Nephron progenitor cell (in vitro differentiated cells): ENCODE data around the gene STAG2.

Experiments used
- DNase-seq: peaks from one replicate; pipeline ENCODE4 v3.0.0; 2021
- H3K27ac Mint-ChIP-seq: 2 replicates; pipeline ENCODE4 v1.8.0; 2021; ENCODE audit warnings: mild to moderate bottlenecking, moderate library complexity, mixed read lengths
- H3K27me3 Mint-ChIP-seq: 2 replicates; pipeline ENCODE4 v1.8.0; 2021; ENCODE audit warnings: mild to moderate bottlenecking, low read depth, mixed read lengths; ENCODE audit not compliant: poor library complexity
- H3K36me3 Mint-ChIP-seq: 2 replicates; pipeline ENCODE4 v1.8.0; 2021; ENCODE audit warnings: low read depth, mixed read lengths
- H3K4me1 Mint-ChIP-seq: 2 replicates; pipeline ENCODE4 v1.8.0; 2021; ENCODE audit warnings: mixed read lengths
- H3K4me3 Mint-ChIP-seq: 2 replicates; pipeline ENCODE4 v1.8.0; 2021; ENCODE audit warnings: mild to moderate bottlenecking, moderate library complexity, mixed read lengths
- H3K9me3 Mint-ChIP-seq: 2 replicates; pipeline ENCODE4 v1.8.0; 2021; ENCODE audit warnings: mild to moderate bottlenecking, moderate library complexity, mixed read lengths
- CTCF ChIP-seq: fragments of 200-600 bp; sonication (generic); IDR thresholded peaks from 2 replicates; pipeline ENCODE4 v1.5.0; 2021; ENCODE audit warnings: antibody characterized with exemption

The STAG2 gene

GRCh38 chrX:124010157-124010556, 48.7 kb downstream of the STAG2 start:
- H3K9me3 Mint-ChIP-seq = peaks cover 75% of the 10 kb centered on the region
- no peaks in the 10 kb centered on the region for H3K4me1 Mint-ChIP-seq
- H3K4me3 Mint-ChIP-seq = no peak overlapping the region
- H3K27me3 Mint-ChIP-seq = no peaks in the 10 kb centered on the region
- no peak for TF ChIP-seq CTCF
- DNase-seq = no peak
- H3K36me3 Mint-ChIP-seq = peaks cover 58% of the 10 kb centered on the region
- no peak overlapping the region for H3K27ac Mint-ChIP-seq

GRCh38 chrX:124010566-124010965, 49.1 kb downstream of the STAG2 start:
- peaks cover 75% of the 10 kb centered on the region for H3K9me3 Mint-ChIP-seq
- no peak overlapping the region for H3K27ac Mint-ChIP-seq

GRCh38 chrX:124015721-124016120, 54.2 kb downstream of the STAG2 start:
- peaks cover 44% of the 10 kb centered on the region for H3K9me3 Mint-ChIP-seq
- H3K36me3 Mint-ChIP-seq = peaks cover 13% of the 10 kb centered on the region
- TF ChIP-seq CTCF = no peak
- no peak overlapping the region for H3K4me3 Mint-ChIP-seq
- H3K27ac Mint-ChIP-seq = no peak overlapping the region
- H3K4me1 Mint-ChIP-seq = no peaks in the 10 kb centered on the region
- H3K27me3 Mint-ChIP-seq = no peaks in the 10 kb centered on the region
- no peak for DNase-seq

More at GRCh38 chrX:124010566-124010965, 49.1 kb downstream of the STAG2 start:
- no peak for DNase-seq
- H3K27me3 Mint-ChIP-seq = no peaks in the 10 kb centered on the region
- no peaks in the 10 kb centered on the region for H3K4me1 Mint-ChIP-seq
- no peak overlapping the region for H3K4me3 Mint-ChIP-seq
- TF ChIP-seq CTCF = no peak
- H3K36me3 Mint-ChIP-seq = peaks cover 54% of the 10 kb centered on the region

- Mint-ChIP-seq H3K4me3 (no peak overlapping the region), H3K4me1 (no peaks in the 10 kb centered on the region), H3K36me3 (peaks cover 5% of the 10 kb centered on the region), H3K27ac (no peak overlapping the region), H3K9me3 (peaks cover 33% of the 10 kb centered on the region), H3K27me3 (no peaks in the 10 kb centered on the region)
- no peak for DNase-seq
- no peak for TF ChIP-seq CTCF
These were observed 55.3 kb downstream of the STAG2 start for GRCh38 chrX:124016825-124017224.

- no peak overlapping the region for H3K4me3 Mint-ChIP-seq
- H3K27ac Mint-ChIP-seq = peak overlapping the region; percentile 64
- TF ChIP-seq CTCF = no peak
- H3K4me1 Mint-ChIP-seq = no peaks in the 10 kb centered on the region
- H3K27me3 Mint-ChIP-seq = no peaks in the 10 kb centered on the region
- H3K36me3 Mint-ChIP-seq = peaks cover 5% of the 10 kb centered on the region
- DNase-seq = no peak
- H3K9me3 Mint-ChIP-seq = peaks cover 34% of the 10 kb centered on the region
These were observed 56.5 kb downstream of the STAG2 start for GRCh38 chrX:124018023-124018422.

GRCh38 chrX:124023838-124024238, 62.3 kb downstream of the STAG2 start:
- Mint-ChIP-seq H3K4me3 (no peak overlapping the region), H3K27me3 (no peaks in the 10 kb centered on the region), H3K36me3 (peaks cover 16% of the 10 kb centered on the region), H3K27ac (peak overlapping the region; percentile 83), H3K9me3 (peaks cover 13% of the 10 kb centered on the region), H3K4me1 (no peaks in the 10 kb centered on the region)
- no peak for TF ChIP-seq CTCF
- no peak for DNase-seq
